Fibroblast of the aortic adventitia (primary cell): Measurements from ENCODE around the gene RNPEP. TPM values are rescaled to one million over a fixed set of nuclear protein-coding genes. Genes with fewer than 3 reads are reported as not detected.

Experiments
- DNase-seq: peaks from one replicate; pipeline ENCODE4 v3.0.0-alpha.2; 2010; ENCODE audit warnings: low read depth
- H3K4me3 ChIP-seq: 2 replicates; pipeline ENCODE4 v1.5.1; 2011; ENCODE audit warnings: low read depth, mild to moderate bottlenecking, control low read depth, low read length, moderate library complexity
- total RNA-seq: library from RNA; depleted of rRNA; stranded (reverse); fragments of >200 nt; gene quantifications from 2 replicates; pipeline ENCODE4 v1.2.3, GENCODE V29; 2012; ENCODE audit warnings: low replicate concordance
- TF ChIP-seq, protein P1 (sequence below): IDR thresholded peaks from 2 replicates; pipeline ENCODE4 v1.5.1; 2011; ENCODE audit warnings: mild to moderate bottlenecking, low read length, control low read depth, inconsistent platforms; ENCODE audit not compliant: insufficient read depth

RNPEP gene
- total RNA-seq, 1 donor: 49.3 TPM

DNA sequence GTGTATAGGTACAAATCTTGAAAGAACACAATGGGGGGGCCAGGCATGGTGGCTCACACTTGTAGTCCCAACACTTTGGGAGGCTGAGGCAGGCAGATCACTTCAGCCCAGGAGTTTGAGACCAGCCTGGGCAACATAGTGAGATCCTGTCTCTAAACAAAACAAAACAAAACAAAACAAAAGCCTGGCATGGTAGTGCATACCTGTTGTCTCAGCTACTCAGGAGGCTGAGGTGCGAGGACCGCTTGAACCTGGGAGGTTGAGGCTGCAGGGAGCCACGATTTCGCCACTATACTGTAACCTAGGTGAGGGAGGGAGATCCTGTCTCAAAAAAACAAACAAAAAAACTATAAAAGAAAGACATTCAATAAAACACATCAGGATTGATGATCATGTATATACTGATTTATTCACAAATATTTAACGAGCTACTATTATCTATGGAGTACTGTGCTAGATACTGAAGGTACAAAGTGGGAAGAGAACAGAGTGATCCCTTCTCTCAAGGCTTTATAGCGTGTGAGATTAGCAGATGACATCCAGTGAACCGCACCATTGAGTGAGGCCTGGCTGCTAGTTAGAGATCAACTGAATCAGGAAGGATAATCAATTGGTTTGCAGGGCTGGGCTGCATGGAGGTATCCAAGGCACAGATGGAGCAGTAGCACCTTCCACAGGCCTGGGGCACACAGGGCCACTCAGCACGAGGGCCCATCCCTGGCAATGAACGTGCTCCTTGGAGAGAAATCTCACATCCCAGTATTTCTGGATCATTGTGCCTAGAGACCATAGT is 54.3 kb downstream of the RNPEP start:
- TF ChIP-seq, protein P1, sequence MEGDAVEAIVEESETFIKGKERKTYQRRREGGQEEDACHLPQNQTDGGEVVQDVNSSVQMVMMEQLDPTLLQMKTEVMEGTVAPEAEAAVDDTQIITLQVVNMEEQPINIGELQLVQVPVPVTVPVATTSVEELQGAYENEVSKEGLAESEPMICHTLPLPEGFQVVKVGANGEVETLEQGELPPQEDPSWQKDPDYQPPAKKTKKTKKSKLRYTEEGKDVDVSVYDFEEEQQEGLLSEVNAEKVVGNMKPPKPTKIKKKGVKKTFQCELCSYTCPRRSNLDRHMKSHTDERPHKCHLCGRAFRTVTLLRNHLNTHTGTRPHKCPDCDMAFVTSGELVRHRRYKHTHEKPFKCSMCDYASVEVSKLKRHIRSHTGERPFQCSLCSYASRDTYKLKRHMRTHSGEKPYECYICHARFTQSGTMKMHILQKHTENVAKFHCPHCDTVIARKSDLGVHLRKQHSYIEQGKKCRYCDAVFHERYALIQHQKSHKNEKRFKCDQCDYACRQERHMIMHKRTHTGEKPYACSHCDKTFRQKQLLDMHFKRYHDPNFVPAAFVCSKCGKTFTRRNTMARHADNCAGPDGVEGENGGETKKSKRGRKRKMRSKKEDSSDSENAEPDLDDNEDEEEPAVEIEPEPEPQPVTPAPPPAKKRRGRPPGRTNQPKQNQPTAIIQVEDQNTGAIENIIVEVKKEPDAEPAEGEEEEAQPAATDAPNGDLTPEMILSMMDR: no peak
- DNase-seq: no peak

DNA sequence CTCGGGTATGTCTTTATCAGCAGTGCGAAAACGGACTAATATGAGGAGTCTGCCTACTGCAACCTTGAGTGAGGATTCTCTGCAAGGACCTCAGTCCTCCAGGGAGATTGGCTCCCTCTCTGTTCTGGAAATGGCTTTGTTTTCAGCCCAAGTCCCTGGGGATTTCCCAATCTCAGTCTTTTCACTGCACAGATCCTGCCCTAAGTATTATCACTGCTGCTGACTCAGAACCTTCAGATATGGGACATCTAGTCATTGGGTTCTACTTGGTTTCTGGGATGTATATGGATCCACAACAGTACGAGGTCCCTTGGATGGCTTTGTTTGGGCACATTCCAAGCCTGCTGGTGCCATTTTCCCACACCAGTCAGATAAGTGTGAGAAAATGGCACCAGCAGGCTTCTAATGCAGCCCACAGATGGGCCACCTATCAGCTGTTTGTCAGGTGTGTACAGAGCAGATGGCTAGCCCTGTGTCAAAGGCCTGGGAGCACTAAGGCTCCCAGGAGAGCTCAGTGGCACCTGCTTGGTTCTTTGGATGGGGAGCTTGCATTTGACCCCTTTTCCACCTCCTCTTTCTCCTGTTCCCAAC is 55.4 kb downstream of the RNPEP start:
- peak; percentile 73 for DNase-seq
- TF ChIP-seq, protein P1: no peak
- H3K4me3 ChIP-seq: no peak overlapping the region

More for the DNA sequence above, 54.3 kb downstream of the RNPEP start:
- no peak overlapping the region for H3K4me3 ChIP-seq

DNA sequence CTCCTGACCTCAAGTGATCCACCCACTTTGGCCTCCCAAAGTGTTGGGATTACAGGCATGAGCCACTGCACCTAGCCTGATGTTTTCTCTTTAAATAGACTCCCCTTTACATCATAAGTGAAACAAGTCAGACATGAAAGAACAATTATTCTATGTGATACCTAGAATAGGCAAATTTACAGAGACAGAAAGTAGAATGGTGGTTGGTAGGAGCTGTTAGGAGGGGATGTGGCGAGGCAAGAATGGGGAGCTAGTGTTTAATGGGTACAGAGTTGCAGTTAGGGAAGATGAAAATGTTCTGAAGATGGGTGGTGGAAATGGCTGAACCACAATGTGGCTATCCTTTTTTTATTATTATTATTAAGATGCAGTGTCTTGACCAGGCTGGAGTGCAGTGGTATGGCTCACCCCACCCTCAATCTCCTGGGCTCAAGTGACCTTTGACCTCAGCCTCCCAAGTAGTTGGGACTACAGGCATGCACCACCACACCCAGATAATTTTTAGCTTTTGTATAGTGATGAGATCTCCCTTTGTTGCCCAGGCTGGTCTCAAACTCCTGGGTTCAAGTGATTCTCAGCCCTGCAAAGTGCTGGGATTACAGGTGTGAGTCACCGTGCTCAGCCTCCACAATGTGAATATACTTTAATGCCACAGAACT is 56.4 kb downstream of the RNPEP start:
- no peak for DNase-seq
- TF ChIP-seq, protein P1: no peak
- H3K4me3 ChIP-seq: no peak overlapping the region

DNA sequence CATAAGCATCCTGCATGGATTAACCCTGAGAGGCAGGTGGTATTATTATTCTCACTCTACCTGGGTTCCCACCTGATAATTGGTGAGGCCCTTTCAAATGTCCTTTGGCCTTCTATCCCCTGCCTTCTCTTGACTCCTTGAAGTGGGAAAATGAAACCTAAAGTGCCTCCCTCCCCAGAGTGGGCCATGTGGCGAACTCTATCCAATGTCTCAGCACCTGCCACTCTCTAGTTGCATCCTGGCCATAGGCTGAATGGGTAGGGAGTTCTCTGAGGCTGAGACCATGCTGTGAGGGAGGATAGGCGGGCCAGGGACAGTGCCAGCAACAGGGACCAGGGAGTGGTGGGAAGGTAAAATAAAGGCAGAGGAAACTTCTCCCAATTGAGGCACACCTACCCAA is 63.3 kb downstream of the RNPEP start:
- TF ChIP-seq, protein P1: no peak
- no peak overlapping the region for H3K4me3 ChIP-seq
- DNase-seq: no peak

DNA sequence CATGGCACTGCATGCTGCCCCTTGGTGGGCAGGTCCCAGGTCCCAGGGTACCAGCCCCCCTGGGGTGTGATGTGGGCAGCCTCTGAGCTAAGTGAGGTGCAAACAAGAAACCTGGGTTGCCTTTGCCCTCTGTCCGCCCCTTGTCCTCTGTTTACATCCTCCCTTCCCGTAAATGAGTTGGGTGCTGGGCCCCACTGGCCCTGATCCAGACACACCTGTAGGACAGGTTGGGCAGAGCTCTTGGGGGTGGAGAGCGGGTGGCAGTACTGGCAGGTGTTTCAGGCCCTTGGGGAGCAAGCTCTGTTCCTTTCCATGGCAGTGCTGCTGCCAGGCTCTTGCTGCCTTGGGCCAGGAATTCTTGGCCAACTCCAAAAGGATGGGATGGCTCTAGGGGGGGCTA is 63.8 kb downstream of the RNPEP start:
- DNase-seq: no peak
- H3K4me3 ChIP-seq: no peak overlapping the region
- TF ChIP-seq, protein P1: no peak

DNA sequence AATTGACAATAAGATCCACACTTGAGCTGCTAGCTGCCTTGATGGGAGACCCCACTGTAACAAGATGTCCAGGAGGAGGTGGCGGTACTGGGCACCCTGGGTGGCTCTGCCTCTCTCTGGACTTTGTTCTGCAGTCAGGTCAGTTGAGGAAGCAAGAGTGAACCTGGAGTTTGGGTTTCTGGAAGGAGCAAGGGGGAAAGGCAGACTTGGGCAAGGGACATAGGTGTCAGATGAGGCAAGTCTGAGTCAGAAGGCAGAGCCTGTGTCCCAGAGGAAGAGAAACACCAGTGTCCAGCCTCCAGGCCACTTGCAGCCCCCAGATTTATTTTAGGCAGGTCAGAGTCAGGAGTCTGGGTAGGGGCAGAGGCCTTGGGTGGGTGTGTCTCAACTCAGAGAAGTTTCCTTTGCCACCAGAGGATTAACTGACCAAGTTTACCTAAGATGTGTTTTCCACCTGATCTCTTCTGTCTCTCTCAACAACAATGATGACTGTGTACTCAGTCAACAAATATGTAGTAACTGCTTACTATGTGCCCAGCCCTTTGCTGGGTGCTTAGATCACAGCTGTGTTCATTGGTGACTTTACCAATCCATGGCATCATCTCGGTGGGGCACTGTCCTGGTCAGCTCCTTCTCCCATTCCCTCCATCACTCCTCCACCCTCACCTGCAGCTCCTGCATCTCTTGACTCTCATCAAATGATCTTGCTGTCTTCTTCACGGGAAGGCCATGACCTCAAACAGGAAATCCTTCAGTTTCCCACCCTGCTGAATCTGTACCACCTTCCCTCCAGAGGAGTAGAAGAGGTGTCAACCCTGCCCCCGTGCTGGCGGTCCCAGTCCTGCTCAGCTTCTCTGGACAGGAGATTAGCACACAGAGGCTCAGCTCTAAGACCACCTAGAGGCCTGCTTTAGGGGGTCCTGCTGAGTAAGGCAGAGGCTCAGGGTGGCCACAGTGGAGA is 64.6 kb downstream of the RNPEP start:
- TF ChIP-seq, protein P1: no peak
- no peak for DNase-seq
- no peak overlapping the region for H3K4me3 ChIP-seq
